Smooth muscle cell (in vitro differentiated cells): Measurements from ENCODE around the gene PRSS8. TPM values are rescaled to one million over a fixed set of nuclear protein-coding genes. Genes with fewer than 3 reads are reported as not detected.
"Not testable (repeated sequence)": the region's sequence is repeated elsewhere in the genome, so short reads cannot be mapped to it uniquely, and the experiment has no call there.

ENCODE experiments used
- DNase-seq: peaks from one replicate; lab custom pipeline; 2025; ENCODE audit not compliant: unreplicated experiment; lab: John Stamatoyannopoulos, UW
- H2AFZ ChIP-seq: fragments of 200-600 bp; sonication (generic); 2 replicates; pipeline ENCODE4 v1.6.0; 2016; ENCODE audit warnings: antibody characterized with exemption, low read depth, mild to moderate bottlenecking
- H3F3A ChIP-seq: fragments of 200-600 bp; sonication (generic); 2 replicates; pipeline ENCODE4 v1.6.0; 2017; ENCODE audit warnings: antibody characterized with exemption, low read depth
- H3K27ac ChIP-seq: fragments of 200-600 bp; sonication (generic); 2 replicates; pipeline ENCODE4 v1.5.1; 2016; ENCODE audit warnings: low read depth, mild to moderate bottlenecking
- H3K27me3 ChIP-seq: fragments of 200-600 bp; sonication (generic); 2 replicates; pipeline ENCODE4 v1.6.1; 2016; ENCODE audit warnings: low read depth, mild to moderate bottlenecking
- H3K36me3 ChIP-seq: fragments of 200-600 bp; sonication (generic); 2 replicates; pipeline ENCODE4 v1.5.1; 2016; ENCODE audit warnings: low read depth
- H3K4me1 ChIP-seq: fragments of 200-600 bp; sonication (generic); 2 replicates; pipeline ENCODE4 v1.5.1; 2016; ENCODE audit warnings: low read depth
- H3K4me2 ChIP-seq: fragments of 200-600 bp; sonication (generic); 2 replicates; pipeline ENCODE4 v1.6.0; 2016; ENCODE audit warnings: mild to moderate bottlenecking
- H3K4me3 ChIP-seq: fragments of 200-600 bp; sonication (generic); 2 replicates; pipeline ENCODE4 v1.5.1; 2016; ENCODE audit warnings: mild to moderate bottlenecking
- H3K79me2 ChIP-seq: fragments of 200-600 bp; sonication (generic); 2 replicates; pipeline ENCODE4 v1.6.0; 2016; ENCODE audit warnings: low read depth, mild to moderate bottlenecking
- H3K9ac ChIP-seq: fragments of 200-600 bp; sonication (generic); 2 replicates; pipeline ENCODE4 v1.6.0; 2016; ENCODE audit warnings: low read depth
- H3K9me3 ChIP-seq: fragments of 200-600 bp; sonication (generic); replicated peaks from 2 replicates; pipeline ENCODE4 v1.5.1; 2016; ENCODE audit warnings: low read depth
- H4K20me1 ChIP-seq: fragments of 200-600 bp; sonication (generic); 2 replicates; pipeline ENCODE4 v1.6.0; 2016; ENCODE audit warnings: low read depth
- WGBS: methylation state at CpG from one replicate; pipeline ENCODE4 v1.1.7; 2016; ENCODE audit warnings: low lambda C conversion rate; 5-methylcytosine and 5-hydroxymethylcytosine counted together
- polyA plus RNA-seq: library from polyadenylated mRNA; unstranded; fragments of >200 nt; fragmentation: Nextera tagmentation; extraction: Ambion mirVana; gene quantifications from 2 replicates; pipeline ENCODE4 v1.2.1, GENCODE V29; 2016
- total RNA-seq: library from RNA; depleted of rRNA; stranded (reverse); fragments of >200 nt; gene quantifications from 2 replicates; pipeline ENCODE4 v1.2.3, GENCODE V29; 2014
- TF ChIP-seq, protein P1 (sequence below): fragments of 200-600 bp; sonication (generic); IDR thresholded peaks from 2 replicates; pipeline ENCODE4 v1.5.1; 2017; ENCODE audit warnings: borderline replicate concordance, mild to moderate bottlenecking, antibody characterized with exemption; ENCODE audit not compliant: insufficient read depth, poor library complexity, severe bottlenecking

PRSS8 gene
- total and polyA plus RNA-seq, 2 experiments from 2014 or later = 13.9 to 17.3 TPM

DNA sequence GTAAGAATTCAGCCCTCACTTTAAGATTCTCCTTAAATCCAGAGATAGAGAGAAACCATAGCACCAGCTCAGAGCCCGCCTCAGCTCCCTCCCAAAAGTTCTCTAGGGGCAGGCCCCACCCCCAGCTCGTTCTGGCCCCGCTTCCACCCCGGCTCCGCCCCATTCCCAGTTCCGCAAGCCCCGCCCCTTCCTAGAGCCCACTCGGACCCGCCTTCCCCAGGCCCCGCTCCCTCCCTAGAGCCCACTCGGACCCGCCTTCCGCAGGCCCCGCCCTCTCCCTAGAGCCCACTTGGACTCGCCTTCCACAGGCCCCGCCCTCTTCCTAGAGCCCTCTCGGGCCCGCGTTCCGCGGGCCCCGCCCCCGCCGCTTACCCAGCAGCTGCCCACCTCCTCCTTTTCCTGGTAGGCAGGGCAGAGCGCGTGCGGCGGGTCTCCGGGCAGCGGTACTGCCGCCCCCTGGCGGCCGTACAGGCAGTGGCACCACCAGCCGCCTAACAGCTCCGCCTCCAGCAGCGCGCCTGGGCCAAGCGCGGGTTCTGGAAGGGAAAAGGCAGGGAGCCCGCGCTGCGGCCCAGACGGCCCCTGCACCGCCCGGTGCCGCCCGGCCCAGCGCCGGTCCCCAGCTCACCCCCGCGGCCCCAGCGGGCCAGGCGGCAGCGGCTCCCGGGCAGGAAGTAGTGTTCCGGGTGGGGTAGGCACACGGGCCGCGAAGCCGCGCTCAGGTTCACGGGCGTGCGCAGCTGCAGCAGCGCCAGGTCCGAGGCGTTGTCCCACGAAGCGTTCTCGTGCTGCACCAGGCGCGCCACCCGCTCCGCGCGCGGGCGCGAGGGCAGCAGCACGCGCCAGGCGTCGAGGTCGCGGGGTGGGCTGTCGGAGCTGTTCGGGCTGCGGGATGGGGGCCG is 6.8 kb upstream of the PRSS8 start:
- Histone ChIP-seq H3K27me3 (peaks cover 10% of the 10 kb centered on the region), H3K9ac (peak overlapping the region; percentile 1), H3F3A (no peaks in the 10 kb centered on the region), H3K4me1 (peaks cover 9% of the 10 kb centered on the region), H3K9me3 (no peaks in the 10 kb centered on the region), H3K4me3 (peak overlapping the region; percentile 53), H4K20me1 (no peaks in the 10 kb centered on the region), H3K4me2 (peak overlapping the region; percentile 89), H3K27ac (peak overlapping the region; percentile 64), H2AFZ (peak overlapping the region; percentile 95), H3K36me3 (no peaks in the 10 kb centered on the region), H3K79me2 (no peaks in the 10 kb centered on the region)
- TF ChIP-seq, protein P1, sequence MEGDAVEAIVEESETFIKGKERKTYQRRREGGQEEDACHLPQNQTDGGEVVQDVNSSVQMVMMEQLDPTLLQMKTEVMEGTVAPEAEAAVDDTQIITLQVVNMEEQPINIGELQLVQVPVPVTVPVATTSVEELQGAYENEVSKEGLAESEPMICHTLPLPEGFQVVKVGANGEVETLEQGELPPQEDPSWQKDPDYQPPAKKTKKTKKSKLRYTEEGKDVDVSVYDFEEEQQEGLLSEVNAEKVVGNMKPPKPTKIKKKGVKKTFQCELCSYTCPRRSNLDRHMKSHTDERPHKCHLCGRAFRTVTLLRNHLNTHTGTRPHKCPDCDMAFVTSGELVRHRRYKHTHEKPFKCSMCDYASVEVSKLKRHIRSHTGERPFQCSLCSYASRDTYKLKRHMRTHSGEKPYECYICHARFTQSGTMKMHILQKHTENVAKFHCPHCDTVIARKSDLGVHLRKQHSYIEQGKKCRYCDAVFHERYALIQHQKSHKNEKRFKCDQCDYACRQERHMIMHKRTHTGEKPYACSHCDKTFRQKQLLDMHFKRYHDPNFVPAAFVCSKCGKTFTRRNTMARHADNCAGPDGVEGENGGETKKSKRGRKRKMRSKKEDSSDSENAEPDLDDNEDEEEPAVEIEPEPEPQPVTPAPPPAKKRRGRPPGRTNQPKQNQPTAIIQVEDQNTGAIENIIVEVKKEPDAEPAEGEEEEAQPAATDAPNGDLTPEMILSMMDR = peak; percentile 98
- WGBS = 13% methylated on average over 48 of the region's 89 CpGs
- peak; percentile 99 for DNase-seq

- Histone ChIP-seq H3F3A (no peaks in the 10 kb centered on the region), H3K79me2 (no peaks in the 10 kb centered on the region), H3K27ac (peak overlapping the region; percentile 64), H3K27me3 (peaks cover 2% of the 10 kb centered on the region), H2AFZ (peak overlapping the region; percentile 76), H3K4me2 (peak overlapping the region; percentile 80), H3K9me3 (no peaks in the 10 kb centered on the region), H3K4me3 (peak overlapping the region; percentile 43), H3K9ac (peak overlapping the region; percentile 1), H3K4me1 (peaks cover 9% of the 10 kb centered on the region), H4K20me1 (no peaks in the 10 kb centered on the region), H3K36me3 (no peaks in the 10 kb centered on the region)
- TF ChIP-seq, protein P1 = no peak
- 37% methylated on average over 10 of the region's 10 CpGs for WGBS
- DNase-seq = no peak
Measured at GRCh38 chr16:31141489-31142108, 6.1 kb upstream of the PRSS8 start.

- peak overlapping the region; percentile 1 for H3K9ac ChIP-seq
- not testable (repeated sequence) for H3K4me1 ChIP-seq, H3K27me3 ChIP-seq, H3F3A ChIP-seq, H3K36me3 ChIP-seq, DNase-seq, H4K20me1 ChIP-seq, H3K9me3 ChIP-seq, H2AFZ ChIP-seq, H3K79me2 ChIP-seq
- H3K4me3 ChIP-seq = peak overlapping the region; percentile 43
- WGBS = 96% methylated on average over 9 of the region's 9 CpGs
- H3K4me2 ChIP-seq = peak overlapping the region; percentile 80
- peak overlapping the region; percentile 64 for H3K27ac ChIP-seq
Measured at GRCh38 chr16:31141071-31141469, 5.5 kb upstream of the PRSS8 start.

DNA sequence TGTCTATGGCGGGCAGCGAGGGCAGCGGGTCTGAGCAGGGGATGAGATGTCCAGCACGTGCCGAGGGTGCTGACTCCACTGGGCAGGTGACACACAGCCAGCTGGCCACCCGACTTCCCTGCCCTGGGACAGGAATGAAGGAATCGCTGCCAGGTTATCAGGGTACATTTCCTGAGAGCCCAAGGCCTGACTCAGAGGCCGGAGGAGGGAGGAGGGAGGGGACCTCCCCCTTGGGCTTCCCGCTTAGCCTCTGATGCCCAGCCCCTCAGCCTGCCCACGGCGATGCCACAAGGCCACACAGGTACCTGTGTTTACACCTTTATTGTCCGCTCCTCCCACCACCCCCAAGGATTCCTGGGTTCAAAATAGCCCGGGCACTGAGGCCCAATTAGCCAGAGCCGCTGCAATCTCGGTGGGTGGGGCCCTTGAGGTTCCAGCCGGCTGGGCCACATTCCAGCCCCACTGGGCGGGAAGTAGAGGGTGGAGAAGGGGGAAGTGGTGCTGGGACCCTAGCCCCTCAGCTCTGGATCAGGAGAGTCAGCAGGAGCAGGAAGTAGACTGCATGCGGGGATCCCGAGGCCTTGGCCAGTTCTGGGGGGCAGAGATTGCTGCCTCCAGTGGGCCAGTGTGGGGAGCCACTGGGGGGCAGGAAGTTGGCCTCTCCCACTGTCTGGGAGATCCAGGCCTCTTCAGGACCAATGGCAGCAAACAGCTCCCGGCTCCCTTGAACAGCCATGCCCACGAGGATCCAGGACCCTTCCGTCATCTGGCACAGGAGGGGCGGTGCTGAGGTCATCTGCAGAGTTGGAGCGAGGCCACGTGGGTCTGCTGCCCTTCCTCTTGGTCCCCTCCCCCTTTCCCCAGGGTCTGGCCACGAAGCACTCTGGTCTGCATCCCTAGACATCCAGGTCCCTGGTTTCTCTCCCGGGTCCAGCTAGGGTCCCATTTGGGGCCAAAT is 3.4 kb upstream of the PRSS8 start:
- peak overlapping the region; percentile 32 for H3K4me2 ChIP-seq
- H3K9ac ChIP-seq = no peak overlapping the region
- H3K4me1 ChIP-seq = peaks cover 15% of the 10 kb centered on the region
- H3K36me3 ChIP-seq = no peaks in the 10 kb centered on the region
- no peaks in the 10 kb centered on the region for H3K79me2 ChIP-seq
- no peak for DNase-seq
- no peaks in the 10 kb centered on the region for H3K9me3 ChIP-seq
- TF ChIP-seq, protein P1 = no peak
- H3K27me3 ChIP-seq = no peaks in the 10 kb centered on the region
- H3F3A ChIP-seq = no peaks in the 10 kb centered on the region
- H3K4me3 ChIP-seq = no peak overlapping the region
- H4K20me1 ChIP-seq = peaks cover 5% of the 10 kb centered on the region
- H3K27ac ChIP-seq = no peak overlapping the region
- 37% methylated on average over 27 of the region's 27 CpGs for WGBS
- H2AFZ ChIP-seq = peak overlapping the region; percentile 20

DNA sequence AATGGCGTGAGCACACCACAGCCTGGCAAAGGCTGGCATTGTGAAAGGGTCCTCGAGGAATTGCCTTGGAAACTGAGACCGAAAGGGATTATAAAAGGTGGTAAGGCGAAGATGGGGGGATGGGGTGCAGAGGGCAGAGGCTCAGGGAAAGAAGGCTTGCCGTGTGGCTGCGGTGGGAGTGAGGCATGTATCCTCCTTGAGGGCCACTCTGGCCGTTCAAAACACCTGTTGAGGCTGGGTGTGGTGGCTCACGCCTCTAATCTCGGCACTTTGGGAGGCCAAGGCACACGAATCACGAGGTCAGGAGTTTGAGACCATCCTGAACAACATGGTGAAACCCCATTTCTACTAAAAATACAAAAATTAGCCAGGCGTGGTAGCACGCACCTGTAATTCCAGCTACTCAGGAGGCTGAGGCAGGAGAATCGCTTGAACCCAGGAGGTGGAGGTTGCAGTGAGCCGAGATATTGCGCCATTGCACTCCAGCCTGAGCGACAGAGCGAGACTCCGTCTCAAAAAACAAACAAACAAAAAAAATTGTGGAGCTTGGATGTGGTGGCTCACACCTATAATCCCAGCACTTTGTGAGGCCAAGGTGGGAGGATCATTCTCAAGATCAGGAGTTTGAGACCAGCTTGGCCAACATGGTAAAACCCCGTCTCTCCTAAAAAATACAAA is 1.4 kb upstream of the PRSS8 start:
- H3K9ac ChIP-seq, H2AFZ ChIP-seq, H3K27ac ChIP-seq, H3K4me3 ChIP-seq, H3F3A ChIP-seq, H3K9me3 ChIP-seq, H3K36me3 ChIP-seq, H4K20me1 ChIP-seq, DNase-seq, H3K79me2 ChIP-seq, H3K4me2 ChIP-seq, H3K27me3 ChIP-seq: not testable (repeated sequence)
- H3K4me1 ChIP-seq = peaks cover 17% of the 10 kb centered on the region
- WGBS = 96% methylated on average over 20 of the region's 20 CpGs
